Calu3 (cell line): ENCODE measurements around the gene MUSTN1. TPM values are rescaled to one million over a fixed set of nuclear protein-coding genes. Genes with fewer than 3 reads are reported as not detected.

ENCODE experiments used
- BruUV-seq: library from RNA; stranded (reverse); fragments of 400-500 nt; replicated peaks from 2 replicates; lab custom pipeline; 2021; lab: Mats Ljungman, UMichigan
- CTCF ChIA-PET: fragments of 300-600 bp; sonication (Branson Sonifier 250); formaldehyde crosslinking; loops from one replicate; lab custom pipeline; 2022; ENCODE audit warnings: antibody characterized with exemption; lab: Charles Lee
- DNase-seq: peaks from one replicate; pipeline ENCODE4 v3.0.0; 2022
- H3K27ac Mint-ChIP-seq: one replicate; pipeline ENCODE4 v1.8.0; 2022; ENCODE audit warnings: mixed read lengths; ENCODE audit not compliant: unreplicated experiment
- H3K27me3 Mint-ChIP-seq: one replicate; pipeline ENCODE4 v1.8.0; 2022; ENCODE audit warnings: mixed read lengths; ENCODE audit not compliant: unreplicated experiment
- H3K36me3 Mint-ChIP-seq: one replicate; pipeline ENCODE4 v1.8.0; 2022; ENCODE audit warnings: mild to moderate bottlenecking, moderate library complexity, mixed read lengths; ENCODE audit not compliant: insufficient read depth, unreplicated experiment
- H3K4me1 Mint-ChIP-seq: one replicate; pipeline ENCODE4 v1.8.0; 2022; ENCODE audit warnings: mild to moderate bottlenecking, low read depth, mixed read lengths; ENCODE audit not compliant: unreplicated experiment
- H3K4me3 Mint-ChIP-seq: one replicate; pipeline ENCODE4 v1.8.0; 2022; ENCODE audit warnings: mild to moderate bottlenecking, low read depth, moderate library complexity, mixed read lengths; ENCODE audit not compliant: unreplicated experiment
- H3K9me3 Mint-ChIP-seq: one replicate; pipeline ENCODE4 v1.8.0; 2022; ENCODE audit warnings: low read depth, mixed read lengths; ENCODE audit not compliant: unreplicated experiment
- intact Hi-C: fragments of 100-400 bp; cut with micrococcal nuclease; formaldehyde crosslinking; loops from one replicate; pipeline ENCODE4 v1.10.0; 2022; ENCODE audit not compliant: unreplicated experiment
- total RNA-seq: library from RNA; stranded (reverse); gene quantifications from 2 replicates; pipeline ENCODE4 v1.2.3, GENCODE V29; 2022
- TF ChIP-seq, protein P1 (sequence below): fragments of 200-600 bp; IDR thresholded peaks from one replicate; pipeline ENCODE4 v1.8.0; 2022; ENCODE audit warnings: antibody characterized with exemption; ENCODE audit not compliant: unreplicated experiment

MUSTN1 gene
- total RNA-seq, 1 experiment from 2014 or later = 0.66 TPM

DNA sequence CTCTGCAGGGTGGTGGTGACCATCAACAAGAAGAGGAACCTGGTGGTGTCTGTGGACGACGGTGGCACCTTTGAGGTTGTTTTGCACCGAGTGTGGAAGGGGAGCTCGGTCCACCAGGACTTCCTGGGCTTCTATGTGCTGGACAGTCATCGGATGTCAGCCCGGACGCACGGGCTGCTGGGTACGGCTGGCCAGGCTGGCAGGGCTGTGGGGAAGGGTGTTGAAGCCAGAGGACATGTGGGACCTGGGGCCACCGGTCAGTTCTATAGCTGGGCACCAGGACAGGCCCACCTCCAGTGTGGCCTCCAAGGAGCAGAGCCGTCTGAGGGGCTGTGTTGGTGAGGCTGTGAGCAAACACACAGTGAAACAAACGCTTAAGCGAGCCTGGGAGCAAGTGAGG lies 44.1 kb downstream of the MUSTN1 start:
- DNase-seq = no peak
- TF ChIP-seq, protein P1, sequence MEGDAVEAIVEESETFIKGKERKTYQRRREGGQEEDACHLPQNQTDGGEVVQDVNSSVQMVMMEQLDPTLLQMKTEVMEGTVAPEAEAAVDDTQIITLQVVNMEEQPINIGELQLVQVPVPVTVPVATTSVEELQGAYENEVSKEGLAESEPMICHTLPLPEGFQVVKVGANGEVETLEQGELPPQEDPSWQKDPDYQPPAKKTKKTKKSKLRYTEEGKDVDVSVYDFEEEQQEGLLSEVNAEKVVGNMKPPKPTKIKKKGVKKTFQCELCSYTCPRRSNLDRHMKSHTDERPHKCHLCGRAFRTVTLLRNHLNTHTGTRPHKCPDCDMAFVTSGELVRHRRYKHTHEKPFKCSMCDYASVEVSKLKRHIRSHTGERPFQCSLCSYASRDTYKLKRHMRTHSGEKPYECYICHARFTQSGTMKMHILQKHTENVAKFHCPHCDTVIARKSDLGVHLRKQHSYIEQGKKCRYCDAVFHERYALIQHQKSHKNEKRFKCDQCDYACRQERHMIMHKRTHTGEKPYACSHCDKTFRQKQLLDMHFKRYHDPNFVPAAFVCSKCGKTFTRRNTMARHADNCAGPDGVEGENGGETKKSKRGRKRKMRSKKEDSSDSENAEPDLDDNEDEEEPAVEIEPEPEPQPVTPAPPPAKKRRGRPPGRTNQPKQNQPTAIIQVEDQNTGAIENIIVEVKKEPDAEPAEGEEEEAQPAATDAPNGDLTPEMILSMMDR = no peak
- intact Hi-C loops = no loop called here
- no peak overlapping the region for H3K4me3 Mint-ChIP-seq
- peaks cover 75% of the 10 kb centered on the region for H3K27me3 Mint-ChIP-seq
- H3K36me3 Mint-ChIP-seq = no peaks in the 10 kb centered on the region
- CTCF ChIA-PET = no interaction called here
- H3K9me3 Mint-ChIP-seq = no peaks in the 10 kb centered on the region
- H3K27ac Mint-ChIP-seq = no peak overlapping the region
- H3K4me1 Mint-ChIP-seq = no peaks in the 10 kb centered on the region
- BruUV-seq = no TSS peak

DNA sequence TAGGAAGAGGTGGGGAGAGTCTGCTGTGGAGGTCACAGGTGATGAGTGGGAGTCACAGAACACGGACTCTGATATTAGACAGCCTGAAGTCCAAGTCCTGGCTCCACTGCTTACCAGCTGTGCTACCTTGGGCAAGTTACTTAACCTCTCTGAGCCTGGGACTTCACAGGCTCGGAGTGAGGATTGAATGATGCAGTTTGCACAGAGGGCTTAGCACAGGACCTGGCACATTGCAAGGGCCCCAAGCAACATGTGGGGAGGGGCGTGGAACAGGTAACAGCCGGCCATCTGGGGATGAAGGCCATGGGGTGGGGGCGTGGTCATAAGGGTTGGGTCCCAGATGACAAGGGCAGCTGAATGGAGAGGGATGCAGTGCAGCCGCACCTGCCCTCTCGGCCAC lies 44.5 kb downstream of the MUSTN1 start:
- no TSS peak for BruUV-seq
- Mint-ChIP-seq H3K4me3 (no peak overlapping the region), H3K27me3 (peaks cover 75% of the 10 kb centered on the region), H3K4me1 (no peaks in the 10 kb centered on the region), H3K36me3 (no peaks in the 10 kb centered on the region), H3K9me3 (no peaks in the 10 kb centered on the region), H3K27ac (no peak overlapping the region)
- CTCF ChIA-PET = no interaction called here
- intact Hi-C loops = no loop called here
- TF ChIP-seq, protein P1 = no peak
- no peak for DNase-seq

DNA sequence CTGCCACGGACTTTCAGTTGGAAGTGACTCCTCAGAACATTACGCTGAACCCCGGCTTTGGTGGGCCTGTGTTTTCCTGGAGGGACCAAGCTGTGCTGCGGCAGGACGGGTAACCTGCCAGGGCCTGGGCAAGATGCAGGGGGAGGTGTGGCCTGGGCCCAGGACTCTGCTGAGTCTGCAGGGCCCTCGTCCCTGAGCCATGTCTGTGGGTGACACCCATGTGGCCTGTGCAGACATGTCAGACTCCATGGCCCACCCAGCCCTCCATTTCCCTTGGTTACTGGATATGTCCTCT lies 45.1 kb downstream of the MUSTN1 start:
- intact Hi-C loops = no loop called here
- Mint-ChIP-seq H3K4me1 (no peaks in the 10 kb centered on the region), H3K9me3 (no peaks in the 10 kb centered on the region), H3K27me3 (peaks cover 75% of the 10 kb centered on the region), H3K36me3 (no peaks in the 10 kb centered on the region), H3K4me3 (no peak overlapping the region), H3K27ac (no peak overlapping the region)
- no TSS peak for BruUV-seq
- CTCF ChIA-PET = interaction anchor here (0.6 kb wide), 1 partner anchor 13 kb away, joined by 4 read pairs; no protein-coding TSS in a partner anchor
- DNase-seq = no peak
- TF ChIP-seq, protein P1 = no peak

DNA sequence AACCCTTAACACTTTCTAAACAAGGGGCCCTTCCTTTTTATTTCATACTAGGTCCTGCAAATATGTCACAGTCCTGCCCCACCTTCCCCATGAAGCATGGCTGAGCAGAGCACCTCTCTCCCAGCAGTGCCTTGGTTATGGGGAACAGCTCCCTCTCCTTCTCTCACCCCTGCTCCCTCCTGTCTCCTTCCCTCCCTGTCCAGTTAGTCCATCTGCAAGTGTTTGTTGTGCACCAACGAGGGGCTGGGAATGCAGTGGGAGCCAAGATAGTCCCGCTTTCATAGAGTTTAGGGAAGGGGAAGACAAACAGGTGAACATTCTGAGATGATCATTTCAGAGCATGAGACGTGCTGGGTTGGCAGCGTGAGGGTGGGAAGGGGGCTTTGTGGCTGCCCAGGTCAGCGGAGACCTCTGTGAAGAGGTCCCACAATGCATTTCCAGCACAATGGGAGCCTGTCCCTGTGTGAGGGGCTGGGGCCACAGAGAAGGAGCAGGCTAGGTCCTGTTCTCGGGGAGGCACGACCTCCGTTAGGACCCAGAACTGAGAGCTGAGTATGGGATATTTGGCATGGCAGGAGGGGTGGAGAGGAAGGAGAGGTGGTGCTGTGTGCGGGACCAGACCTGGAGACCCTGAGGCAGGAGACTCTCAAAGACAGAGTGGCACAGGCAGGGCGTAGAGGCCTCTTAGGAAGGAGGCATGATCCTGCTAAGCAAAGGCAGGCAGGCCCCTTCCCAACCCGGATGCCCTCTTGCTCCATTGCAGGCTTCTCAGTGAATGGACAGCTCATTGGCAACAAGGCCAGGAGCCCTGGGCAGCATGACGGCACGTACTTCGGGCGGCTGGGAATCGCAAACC lies 45.7 kb downstream of the MUSTN1 start:
- TF ChIP-seq, protein P1 = no peak
- H3K36me3 Mint-ChIP-seq = no peaks in the 10 kb centered on the region
- peaks cover 78% of the 10 kb centered on the region for H3K27me3 Mint-ChIP-seq
- no peak for DNase-seq
- CTCF ChIA-PET = interaction anchor here (0.6 kb wide), 1 partner anchor 13 kb away, joined by 4 read pairs; no protein-coding TSS in a partner anchor
- BruUV-seq = no TSS peak
- H3K27ac Mint-ChIP-seq = no peak overlapping the region
- intact Hi-C loops = no loop called here
- no peak overlapping the region for H3K4me3 Mint-ChIP-seq
- no peaks in the 10 kb centered on the region for H3K4me1 Mint-ChIP-seq
- H3K9me3 Mint-ChIP-seq = no peaks in the 10 kb centered on the region
